Activated CD8-positive, alpha-beta memory T cell treated with anti-CD3 and anti-CD28 coated beads for 36 hours (primary cell): ENCODE results near the gene TENM4. TPM values are rescaled to one million over a fixed set of nuclear protein-coding genes. Genes with fewer than 3 reads are reported as not detected.

Experiments used
- CTCF ChIA-PET: fragments of 350-600 bp; sonication (Branson Sonifier 250); formaldehyde crosslinking; loops from one replicate; lab custom pipeline; 2021; ENCODE audit warnings: antibody characterized with exemption; lab: Charles Lee
- POLR2A ChIA-PET: fragments of 350-600 bp; sonication (Branson Sonifier 250); formaldehyde crosslinking; loops from one replicate; lab custom pipeline; 2021; ENCODE audit warnings: antibody characterized with exemption; lab: Charles Lee
- total RNA-seq, 2 experiments: library from RNA; stranded (reverse); gene quantifications; one replicate each; pipeline ENCODE4 v1.2.3, GENCODE V29; 2021

TENM4 gene
- total RNA-seq, 2 experiments from 2014 or later, result not detected

GRCh38 chr11:78714539-78714938 lies 726.3 kb downstream of the TENM4 start:
- CTCF ChIA-PET, result interaction anchor here (2.0 to 6.7 kb wide), 2 partner anchors 40 to 68 kb away, joined by 5 to 43 read pairs; no protein-coding TSS in a partner anchor
- POLR2A ChIA-PET, result no interaction called here

DNA sequence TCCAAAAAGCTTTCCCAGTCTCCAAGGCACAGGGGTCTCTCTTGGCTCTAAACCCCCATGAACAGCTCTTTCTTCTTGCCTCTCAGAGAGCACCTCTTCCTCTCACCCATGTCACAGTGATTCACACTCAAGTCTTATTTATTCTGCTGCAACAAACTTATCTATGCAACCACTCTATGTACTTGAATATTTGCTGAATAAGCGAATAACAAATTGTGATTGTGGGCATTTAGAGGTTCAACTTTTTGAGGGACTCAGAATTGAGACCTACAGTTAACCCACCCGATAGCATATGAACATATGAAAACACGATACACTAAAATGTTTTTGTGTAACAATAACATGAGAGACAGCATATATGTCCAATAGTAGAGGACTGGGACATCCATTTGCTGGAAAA lies 729.1 kb downstream of the TENM4 start:
- ChIA-PET CTCF (no interaction called here), POLR2A (no interaction called here)

DNA sequence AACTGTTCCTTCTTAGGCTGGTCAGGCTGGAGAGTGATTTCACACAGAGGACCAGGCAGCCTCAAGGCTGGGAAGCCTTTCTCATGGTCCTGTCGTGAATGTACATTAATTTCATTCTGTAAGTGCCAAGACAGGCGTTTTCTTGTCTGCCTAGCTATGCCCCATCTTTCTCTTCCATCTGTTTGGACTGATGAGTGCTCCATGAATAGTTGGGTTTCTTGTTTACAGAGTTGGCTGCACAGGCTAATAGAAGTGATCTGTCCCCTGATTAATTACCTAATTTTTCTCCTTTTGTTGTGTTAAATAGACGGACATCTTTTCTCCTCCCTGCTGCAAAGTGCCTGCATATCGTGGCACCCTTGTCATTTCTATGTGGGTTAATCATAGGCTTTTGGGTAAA lies 730.4 kb downstream of the TENM4 start:
- CTCF ChIA-PET, result no interaction called here
- POLR2A ChIA-PET, result no interaction called here

- CTCF ChIA-PET, result no interaction called here
- POLR2A ChIA-PET, result no interaction called here
These were observed 732.4 kb downstream of the TENM4 start for GRCh38 chr11:78708388-78708787.

DNA sequence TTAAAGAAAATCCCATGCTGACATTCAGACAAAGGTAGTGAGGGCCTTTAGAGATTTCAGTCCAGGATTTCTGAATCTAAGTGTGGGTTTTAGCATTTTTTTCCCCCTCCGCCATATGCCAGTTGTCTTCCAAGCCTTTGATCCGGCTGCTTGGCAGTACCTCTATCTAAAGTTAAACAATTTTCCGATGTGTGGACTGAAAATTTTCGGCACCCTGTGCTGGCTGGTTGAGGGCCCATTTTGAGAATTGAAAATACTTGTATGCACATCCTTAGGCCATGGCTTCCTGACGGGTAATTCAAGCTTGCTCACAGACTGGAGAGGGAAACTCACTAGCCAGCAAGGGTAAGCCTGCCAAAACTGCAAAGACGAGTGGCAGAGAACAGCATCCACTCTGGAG lies 734.3 kb downstream of the TENM4 start:
- CTCF ChIA-PET, result no interaction called here

GRCh38 chr11:78704811-78705210 lies 736.0 kb downstream of the TENM4 start:
- ChIA-PET POLR2A (no interaction called here), CTCF (no interaction called here)

More for the DNA sequence above, 734.3 kb downstream of the TENM4 start:
- POLR2A ChIA-PET, result no interaction called here

DNA sequence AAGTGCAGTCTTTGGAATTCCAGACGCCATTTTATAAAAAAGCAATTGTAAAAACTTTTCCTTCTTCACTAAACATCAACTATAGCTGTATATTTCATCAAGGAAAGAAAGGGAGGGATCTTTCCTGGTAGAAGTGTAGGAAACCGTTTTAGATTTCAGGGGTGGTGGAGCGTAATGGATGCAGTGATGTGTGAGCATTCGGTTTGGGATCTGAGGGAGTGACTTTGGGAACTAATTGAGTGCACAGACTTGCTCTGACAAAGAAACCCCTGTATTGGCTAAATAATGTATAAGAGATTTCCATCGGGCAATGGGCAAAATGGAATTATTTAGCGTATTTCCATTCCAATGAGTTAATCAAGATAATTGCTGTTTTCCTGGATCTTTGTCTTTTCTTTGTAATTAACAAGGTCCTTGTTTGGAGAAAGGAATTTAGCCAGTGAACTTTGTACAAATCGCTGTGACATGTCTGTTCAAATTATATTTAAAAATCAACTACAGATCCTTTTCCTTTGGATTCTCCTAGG lies 741.2 kb downstream of the TENM4 start:
- CTCF ChIA-PET, result no interaction called here

GRCh38 chr11:78698612-78699011 lies 742.2 kb downstream of the TENM4 start:
- POLR2A ChIA-PET, result no interaction called here
- CTCF ChIA-PET, result no interaction called here

More for the DNA sequence above, 741.2 kb downstream of the TENM4 start:
- POLR2A ChIA-PET, result no interaction called here

- POLR2A ChIA-PET, result no interaction called here
- CTCF ChIA-PET, result interaction anchor here (1.5 kb wide), 1 partner anchor 51 kb away, joined by 4 read pairs; no protein-coding TSS in a partner anchor
These were observed 744.7 kb downstream of the TENM4 start for GRCh38 chr11:78696177-78696576.

- ChIA-PET CTCF (no interaction called here), POLR2A (no interaction called here)
These were observed 746.7 kb downstream of the TENM4 start for GRCh38 chr11:78694152-78694551.

DNA sequence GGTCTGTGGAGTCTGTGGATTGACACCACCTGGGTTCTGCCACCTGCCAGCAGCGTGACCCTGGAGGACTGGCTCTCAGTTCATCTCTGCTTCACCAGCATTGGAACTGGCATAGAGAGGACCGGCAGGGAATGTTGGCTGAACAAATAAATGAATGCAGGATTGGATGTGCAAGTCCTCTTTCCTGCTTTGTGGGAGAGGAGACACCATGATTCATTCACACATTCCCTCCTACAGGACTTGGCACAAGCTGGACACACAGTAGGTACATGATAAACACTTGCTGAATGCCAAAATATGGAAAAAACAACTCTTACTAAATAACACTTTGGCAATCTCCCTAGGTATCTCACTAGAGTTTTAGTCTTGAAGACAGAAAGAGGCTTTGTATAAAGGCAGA lies 749.6 kb downstream of the TENM4 start:
- POLR2A ChIA-PET, result no interaction called here
- CTCF ChIA-PET, result interaction anchor here (0.6 kb wide), 1 partner anchor 108 kb away, joined by 3 read pairs; no protein-coding TSS in a partner anchor

- CTCF ChIA-PET, result interaction anchor here (0.6 kb wide), 1 partner anchor 108 kb away, joined by 3 read pairs; no protein-coding TSS in a partner anchor
- POLR2A ChIA-PET, result no interaction called here
These were observed 750.4 kb downstream of the TENM4 start for GRCh38 chr11:78690352-78690987.

GRCh38 chr11:78689585-78690153 lies 751.2 kb downstream of the TENM4 start:
- POLR2A ChIA-PET, result no interaction called here
- CTCF ChIA-PET, result no interaction called here

DNA sequence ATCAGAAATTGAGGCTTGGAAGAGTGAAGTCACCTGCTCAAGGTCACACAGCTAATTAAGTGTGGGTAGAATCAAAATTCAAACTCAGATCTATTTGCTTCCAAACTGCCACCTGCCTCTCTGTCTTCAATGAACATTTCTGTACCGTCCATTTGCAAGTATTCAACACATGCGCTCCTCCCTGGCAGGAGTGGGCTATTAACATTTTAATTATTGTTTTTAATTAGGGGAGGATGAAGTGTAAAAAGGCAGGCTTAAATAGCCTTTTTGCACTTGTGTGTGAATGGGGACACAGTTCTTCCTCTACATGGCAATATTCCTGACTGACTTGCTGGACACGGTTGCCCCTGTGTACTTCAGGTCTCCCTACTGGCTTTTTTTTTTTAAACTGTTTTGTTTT lies 751.7 kb downstream of the TENM4 start:
- POLR2A ChIA-PET, result no interaction called here
- CTCF ChIA-PET, result no interaction called here

DNA sequence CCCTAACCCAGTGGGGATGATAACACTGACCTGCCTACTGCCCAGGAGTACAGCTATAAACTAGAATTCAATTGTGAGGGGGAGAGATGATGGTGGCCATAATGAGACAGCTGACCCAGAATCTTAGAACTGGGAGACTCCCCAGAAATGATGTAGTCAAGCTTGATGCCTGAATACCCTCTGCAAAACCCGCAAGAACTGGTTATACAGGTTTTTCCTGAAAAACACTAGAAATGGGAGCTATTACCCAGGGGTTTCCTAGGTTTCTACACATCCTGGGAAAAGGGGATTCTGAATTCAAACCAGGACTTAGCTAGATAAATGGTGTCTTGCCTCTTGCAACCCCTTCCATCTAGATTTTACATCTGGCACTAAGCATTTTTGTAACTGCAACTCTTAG lies 752.4 kb downstream of the TENM4 start:
- POLR2A ChIA-PET, result no interaction called here
- CTCF ChIA-PET, result no interaction called here

DNA sequence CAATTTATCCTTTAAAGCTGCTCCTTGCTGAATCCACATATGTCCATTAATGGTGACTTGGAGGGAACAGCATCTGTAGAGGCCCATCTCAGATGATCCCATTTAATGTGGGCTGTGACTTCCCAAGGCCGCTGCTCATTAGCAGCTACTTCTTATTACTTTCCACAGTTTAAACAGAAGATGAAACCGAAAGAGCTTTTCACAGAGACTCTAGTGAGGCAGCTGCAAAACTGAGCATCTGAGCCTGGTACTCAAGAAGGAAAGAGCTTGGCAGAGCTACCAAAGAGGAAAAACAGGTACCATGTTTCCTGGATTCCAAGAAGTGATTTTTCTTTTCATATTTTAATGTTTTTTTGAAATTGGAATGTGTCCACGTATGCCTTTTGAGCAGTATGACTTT lies 755.7 kb downstream of the TENM4 start:
- ChIA-PET POLR2A (no interaction called here), CTCF (interaction anchor here (1.2 kb wide), 1 partner anchor 39 kb away, joined by 5 read pairs; no protein-coding TSS in a partner anchor)

DNA sequence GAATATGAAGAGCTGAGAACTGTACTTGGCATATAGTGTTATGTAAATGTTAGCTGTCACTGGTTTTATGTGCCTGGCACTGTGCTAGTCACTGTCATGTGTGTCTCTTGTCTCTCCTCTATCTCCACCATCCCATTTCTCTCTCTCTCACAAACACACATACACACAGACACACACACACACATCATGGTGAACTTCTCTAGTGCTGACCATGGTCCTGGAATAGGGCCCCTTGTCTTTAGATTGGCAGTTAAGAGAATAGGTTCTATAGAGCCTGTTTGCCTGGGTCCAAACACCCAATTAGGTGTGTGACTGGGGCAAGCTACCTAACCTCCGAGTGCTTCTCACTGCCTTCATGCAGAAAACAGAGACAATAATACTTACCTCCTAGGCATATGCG lies 756.5 kb downstream of the TENM4 start:
- CTCF ChIA-PET, result interaction anchor here (1.2 kb wide), 1 partner anchor 38 kb away, joined by 5 read pairs; no protein-coding TSS in a partner anchor
- POLR2A ChIA-PET, result no interaction called here

GRCh38 chr11:78683774-78684173 lies 757.1 kb downstream of the TENM4 start:
- POLR2A ChIA-PET, result no interaction called here
- CTCF ChIA-PET, result no interaction called here

DNA sequence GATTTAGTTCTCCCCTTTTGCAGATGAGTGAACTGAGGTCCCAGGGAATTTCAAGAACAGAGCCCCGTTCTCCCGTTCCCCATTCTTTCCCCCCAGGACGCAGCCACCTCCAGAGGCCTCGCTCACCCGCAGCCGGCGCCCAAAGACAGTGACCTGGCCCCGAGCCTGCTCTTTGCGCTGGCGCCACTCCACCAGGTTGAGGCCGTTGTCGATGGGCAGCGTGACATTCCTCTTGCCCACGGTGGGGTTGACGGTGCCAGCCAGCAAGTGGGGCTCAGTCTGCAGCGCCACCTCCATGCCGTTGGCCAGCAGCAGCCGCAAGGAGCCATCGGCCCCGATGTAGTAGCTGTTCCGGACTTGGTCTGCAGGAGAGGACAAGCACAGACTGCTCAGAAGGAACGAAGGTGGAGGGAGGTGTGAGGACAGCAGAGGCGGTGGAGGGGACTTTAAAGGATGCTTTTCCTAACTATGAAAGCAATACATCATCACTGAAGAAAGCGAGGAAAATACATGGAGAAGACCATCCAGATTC lies 764.7 kb downstream of the TENM4 start:
- POLR2A ChIA-PET, result no interaction called here
- CTCF ChIA-PET, result no interaction called here

DNA sequence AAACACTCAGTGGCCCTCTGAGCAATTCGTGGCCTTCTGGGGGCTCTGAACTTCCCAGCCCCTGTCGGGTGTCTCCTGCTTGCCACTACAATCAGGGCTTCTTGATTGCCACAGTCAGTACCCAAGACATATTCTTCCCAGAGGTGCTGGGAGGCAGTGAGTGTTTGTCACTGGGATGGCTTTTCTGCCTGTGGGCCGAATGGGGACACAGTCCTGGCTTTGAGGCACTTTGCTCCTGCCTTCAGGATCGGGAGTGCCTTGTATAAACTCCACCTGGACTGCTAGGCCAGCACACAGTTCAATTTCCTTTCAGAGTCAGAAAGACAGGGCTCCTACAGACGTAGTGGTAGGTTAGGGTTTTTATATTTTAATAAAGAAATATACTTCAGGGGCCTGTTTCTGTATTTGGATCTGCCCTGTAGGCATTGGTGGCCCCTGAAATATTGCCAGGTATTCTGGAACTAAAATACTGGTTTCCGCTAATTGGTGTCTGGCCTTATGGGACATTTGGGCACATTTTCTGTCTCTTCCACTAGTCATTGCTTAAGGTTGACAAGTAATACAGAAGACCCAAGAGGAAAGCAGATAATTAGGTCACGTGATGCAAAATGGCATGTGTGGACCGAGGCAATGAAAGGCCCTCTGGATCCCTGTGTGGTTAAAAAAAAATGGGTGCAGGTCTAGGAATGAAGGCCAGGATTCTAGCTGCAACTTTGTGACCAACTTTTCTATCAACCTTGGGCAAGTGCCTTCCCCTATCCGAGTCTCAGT lies 767.8 kb downstream of the TENM4 start:
- ChIA-PET CTCF (no interaction called here), POLR2A (no interaction called here)
